ENCODE results near the gene TMOD1. TPM values are rescaled to one million over a fixed set of nuclear protein-coding genes. Genes with fewer than 3 reads are reported as not detected.

TMOD1 gene
- total RNA-seq, 1 experiment from 2014 or later, result 19.4 TPM

DNA sequence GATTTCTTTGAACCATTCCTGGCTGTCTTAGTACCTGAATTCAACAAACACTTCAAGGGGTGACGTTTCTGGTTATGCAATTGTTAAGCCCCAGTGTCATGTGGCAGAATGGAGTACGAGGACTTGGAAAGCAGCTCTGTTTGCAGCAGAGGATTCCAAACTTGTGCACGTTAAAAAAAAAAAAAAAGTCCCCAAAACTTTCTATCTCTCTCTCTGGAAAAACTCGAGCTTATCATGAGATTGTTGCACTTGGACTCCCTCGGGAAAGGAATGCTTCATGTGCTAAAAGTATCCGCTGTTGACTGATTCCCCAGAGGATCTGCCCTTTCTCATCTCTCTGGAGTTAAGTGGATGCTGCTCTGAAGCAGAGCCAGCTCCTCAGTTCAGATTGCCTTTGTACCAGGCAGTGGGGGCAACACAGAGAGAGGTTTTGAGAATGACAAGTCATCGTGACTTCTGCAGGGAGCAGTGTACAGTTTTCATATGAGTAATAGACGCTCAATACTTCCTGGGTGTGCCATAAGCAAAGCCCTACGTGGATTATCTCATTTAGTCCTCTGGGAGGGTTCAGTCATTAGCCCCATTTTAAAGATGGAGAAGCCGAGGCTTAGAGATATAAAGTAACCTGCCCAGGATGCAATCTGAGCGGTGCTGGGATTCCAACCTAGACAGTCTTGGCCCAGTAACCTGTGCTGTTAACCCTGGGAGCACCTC is 28.1 kb downstream of the TMOD1 start:
- peak; percentile 61 for DNase-seq (ENCODE audit: low read depth)
- in situ Hi-C loops (cut with HindIII; ENCODE audit: low pct_unique_long_range_greater_than_20kb, low sequenced_read_pairs), result no loop called here

DNA sequence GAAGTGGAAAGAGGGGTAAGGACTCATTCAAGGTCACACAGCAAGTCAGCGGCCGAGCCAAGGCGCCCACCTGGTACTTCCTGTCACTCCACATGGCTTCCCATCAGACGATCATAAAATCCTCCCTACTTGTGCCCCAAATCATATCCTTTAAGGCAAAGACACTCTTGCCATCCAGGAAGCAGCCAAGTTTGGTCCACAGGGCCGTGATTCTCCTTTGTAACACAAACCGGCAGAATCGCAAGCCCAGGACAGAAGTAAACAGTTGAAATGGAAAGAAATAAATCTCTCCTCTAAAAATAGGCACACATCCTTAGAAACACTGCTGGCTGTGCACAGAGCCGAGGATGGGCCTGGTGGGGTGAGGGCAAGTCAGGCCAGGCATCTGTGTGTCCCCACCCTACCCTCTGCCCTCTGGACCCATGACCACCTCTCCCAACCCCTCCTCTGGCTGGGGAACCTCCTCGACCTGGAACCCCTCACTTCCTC is 30.5 kb downstream of the TMOD1 start:
- in situ Hi-C loops (cut with HindIII; ENCODE audit: low pct_unique_long_range_greater_than_20kb, low sequenced_read_pairs), result no loop called here

DNA sequence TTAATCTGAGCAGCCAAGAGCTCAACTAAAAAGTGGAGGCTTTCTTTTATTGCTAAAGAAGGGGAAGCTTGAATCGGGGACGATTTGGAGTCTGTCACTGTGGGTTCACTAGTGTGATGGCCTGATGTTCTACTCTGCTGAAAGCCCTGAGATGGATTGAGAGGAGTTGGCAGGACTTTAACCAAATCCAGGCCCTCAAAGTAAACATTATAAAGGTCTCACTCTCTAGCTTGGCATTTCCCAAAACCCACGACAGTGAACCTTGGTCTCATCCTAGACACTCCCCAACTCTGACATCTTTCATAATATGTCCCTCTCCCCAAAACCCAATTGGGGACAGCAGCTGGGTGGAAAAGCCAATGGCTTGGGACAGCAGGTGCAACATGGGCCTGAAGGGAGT is 32.7 kb downstream of the TMOD1 start:
- in situ Hi-C loops (cut with HindIII; ENCODE audit: low pct_unique_long_range_greater_than_20kb, low sequenced_read_pairs), result no loop called here
- DNase-seq (ENCODE audit: low read depth), result no peak

More for the DNA sequence above, 30.5 kb downstream of the TMOD1 start:
- DNase-seq (ENCODE audit: low read depth), result no peak

DNA sequence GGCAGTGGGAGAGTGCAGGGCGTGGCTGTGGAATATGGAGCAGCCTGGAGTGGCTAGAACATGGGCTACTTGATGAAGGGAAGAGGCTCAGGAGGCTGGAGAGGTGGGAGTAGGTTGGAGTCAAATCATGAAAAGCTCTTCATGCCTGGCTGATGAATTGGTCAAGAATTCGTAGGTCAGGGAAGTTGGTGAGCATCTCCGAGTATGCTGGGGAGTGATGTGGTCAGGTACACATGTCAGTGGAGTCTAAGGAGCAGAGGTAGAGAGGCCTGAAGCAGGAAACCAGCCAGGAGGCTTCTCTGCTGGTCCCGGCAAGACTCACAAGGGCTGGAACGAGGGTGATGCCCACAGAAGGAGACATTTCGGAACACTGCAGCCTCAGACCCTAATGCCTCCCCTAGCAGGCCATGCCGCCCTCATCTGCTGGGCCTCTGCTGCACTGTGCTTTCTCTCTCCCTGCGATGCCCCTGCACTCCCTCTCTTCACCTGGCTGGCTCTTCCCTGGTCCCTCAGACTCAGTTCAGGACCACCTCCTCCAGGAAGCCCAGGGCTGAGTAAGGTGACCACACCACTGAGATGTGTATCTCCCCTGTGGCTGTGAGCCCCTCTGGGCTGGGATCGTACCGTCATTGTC is 33.6 kb downstream of the TMOD1 start:
- DNase-seq (ENCODE audit: low read depth), result no peak
- in situ Hi-C loops (cut with HindIII; ENCODE audit: low pct_unique_long_range_greater_than_20kb, low sequenced_read_pairs), result no loop called here

DNA sequence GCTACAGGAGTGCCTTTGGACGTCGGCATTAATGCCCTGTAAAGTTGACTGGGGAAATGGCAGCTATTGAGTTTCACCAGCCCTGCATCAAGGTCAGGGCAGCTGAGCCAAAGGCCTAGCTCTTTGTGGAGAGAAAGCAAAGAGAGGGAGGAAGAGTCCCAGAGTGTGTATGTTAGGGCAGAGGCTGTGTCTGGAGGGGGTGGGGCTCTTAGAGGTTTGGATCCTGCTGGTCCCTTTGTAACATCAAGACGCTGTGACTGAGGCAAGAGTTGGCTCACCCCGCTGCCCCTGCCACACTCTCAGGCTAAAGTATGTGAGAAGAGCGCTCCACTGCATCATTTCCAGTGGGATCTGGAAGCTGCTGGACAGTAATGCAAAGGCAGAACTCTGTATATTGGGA is 34.3 kb downstream of the TMOD1 start:
- in situ Hi-C loops (cut with HindIII; ENCODE audit: low pct_unique_long_range_greater_than_20kb, low sequenced_read_pairs), result no loop called here
- DNase-seq (ENCODE audit: low read depth), result no peak

DNA sequence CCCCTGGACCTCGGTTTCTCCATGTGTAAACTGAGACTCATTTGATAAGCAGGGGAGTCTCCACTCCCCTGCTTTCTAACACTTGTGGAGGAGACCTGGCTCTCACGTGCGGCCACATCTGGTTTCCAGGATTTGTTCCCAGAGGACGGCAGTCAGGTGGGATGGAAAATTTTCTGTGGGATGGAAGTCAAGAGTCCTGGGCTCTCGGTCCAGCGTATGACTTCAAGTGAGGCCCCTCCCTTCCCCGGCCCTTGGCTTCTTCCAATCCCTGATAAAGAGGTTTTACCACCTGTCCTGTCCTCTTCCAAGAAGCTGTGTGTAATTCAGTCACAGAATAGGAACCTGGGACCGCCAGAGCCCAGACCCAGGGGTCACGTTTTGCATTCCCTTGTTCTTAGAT is 35.0 kb downstream of the TMOD1 start:
- no peak for DNase-seq (ENCODE audit: low read depth)
- in situ Hi-C loops (cut with HindIII; ENCODE audit: low pct_unique_long_range_greater_than_20kb, low sequenced_read_pairs), result no loop called here

DNA sequence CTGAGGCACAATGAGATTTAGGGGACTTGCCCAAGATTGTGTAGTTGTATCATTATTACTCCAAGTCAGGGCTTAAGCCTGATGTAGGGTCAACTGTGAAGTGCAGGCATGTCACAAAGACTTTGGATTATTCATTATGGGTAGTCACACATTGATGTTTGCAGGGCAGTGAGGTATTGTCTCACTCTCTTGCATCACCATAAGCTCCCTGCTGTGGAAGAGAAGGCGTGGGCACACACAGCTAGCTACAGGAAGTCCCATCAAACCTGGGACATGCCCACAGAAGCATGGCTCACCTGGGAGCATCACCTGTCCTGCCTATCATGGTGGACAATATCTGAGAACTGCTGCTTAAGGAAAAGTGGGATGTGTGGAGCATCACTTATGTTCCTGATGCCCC is 42.1 kb downstream of the TMOD1 start:
- in situ Hi-C loops (cut with HindIII; ENCODE audit: low pct_unique_long_range_greater_than_20kb, low sequenced_read_pairs), result no loop called here
- DNase-seq (ENCODE audit: low read depth), result peak; percentile 46

DNA sequence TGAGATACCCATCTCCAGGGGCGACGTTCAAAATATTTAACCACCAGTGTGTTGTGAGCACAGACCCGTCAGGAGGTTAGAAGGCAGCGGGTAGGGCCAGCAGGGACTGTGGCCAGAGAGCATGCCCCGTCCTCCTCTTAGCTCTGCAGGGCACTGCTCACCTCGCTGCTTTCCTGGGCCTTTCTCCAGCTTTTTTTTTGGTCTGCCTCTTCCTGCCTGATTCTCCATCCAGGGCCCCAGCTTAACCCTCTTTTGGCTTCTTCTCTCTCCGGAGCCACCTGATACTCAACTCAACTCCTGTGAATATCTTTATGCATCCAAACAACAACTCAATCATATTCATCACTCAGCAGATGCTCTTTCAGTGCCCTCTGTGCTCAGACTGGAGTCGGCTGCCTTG is 44.0 kb downstream of the TMOD1 start:
- no peak for DNase-seq (ENCODE audit: low read depth)
- in situ Hi-C loops (cut with HindIII; ENCODE audit: low pct_unique_long_range_greater_than_20kb, low sequenced_read_pairs), result no loop called here

DNA sequence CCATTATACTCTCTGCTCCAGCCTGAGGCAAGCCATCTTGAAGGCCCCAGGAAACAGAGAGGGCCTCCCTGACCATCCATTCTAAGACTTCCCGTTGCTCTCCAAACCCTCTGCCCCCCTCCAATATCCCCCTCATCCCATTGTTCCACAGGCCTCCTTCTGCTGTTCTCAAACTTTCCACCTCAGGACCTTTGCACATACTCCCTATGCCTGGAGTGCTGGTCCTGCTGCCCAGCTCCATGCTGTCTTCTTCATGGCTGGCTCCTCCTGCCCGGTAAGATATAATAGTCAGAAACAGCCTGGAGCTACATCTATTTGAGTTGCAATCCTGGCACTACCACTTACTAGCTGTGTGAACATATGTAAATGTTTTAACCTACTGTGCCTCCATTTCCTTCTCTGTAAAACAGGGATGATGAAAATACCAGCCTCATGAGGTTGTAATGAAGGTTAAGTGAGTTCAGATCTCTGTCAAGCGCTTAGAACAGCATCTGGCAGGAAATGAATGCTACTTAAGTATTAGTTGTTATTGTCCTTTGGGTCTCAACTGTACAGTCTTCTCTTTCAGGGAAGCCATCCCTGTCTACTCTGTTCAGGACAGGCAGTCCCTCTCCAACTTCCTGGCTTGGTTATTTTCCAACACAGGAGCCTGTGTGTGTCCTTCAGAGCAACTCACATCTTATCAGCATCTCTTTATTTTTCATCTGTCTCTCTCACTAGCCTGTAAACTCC is 45.8 kb downstream of the TMOD1 start:
- in situ Hi-C loops (cut with HindIII; ENCODE audit: low pct_unique_long_range_greater_than_20kb, low sequenced_read_pairs), result no loop called here
- DNase-seq (ENCODE audit: low read depth), result no peak

DNA sequence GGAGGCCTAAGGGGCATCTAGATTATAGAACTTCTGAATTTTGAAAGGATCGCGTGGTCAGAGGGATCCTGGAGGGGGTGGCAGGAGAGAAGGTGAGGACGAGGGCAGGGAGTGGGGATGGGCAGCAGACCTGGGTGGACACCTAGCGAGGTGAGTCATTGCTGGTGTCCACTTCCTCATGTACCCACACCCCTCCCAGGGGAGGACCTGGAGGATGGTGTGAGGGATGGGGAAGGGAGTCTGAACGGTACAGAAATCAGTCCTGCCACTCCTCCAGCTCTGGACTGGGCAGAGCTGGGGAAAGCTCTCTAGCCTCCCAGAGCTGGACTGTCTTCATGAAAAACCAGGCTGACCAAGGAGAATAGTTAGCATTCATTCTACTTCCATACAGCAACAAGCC is 46.9 kb downstream of the TMOD1 start:
- in situ Hi-C loops (cut with HindIII; ENCODE audit: low pct_unique_long_range_greater_than_20kb, low sequenced_read_pairs), result no loop called here
- no peak for DNase-seq (ENCODE audit: low read depth)

DNA sequence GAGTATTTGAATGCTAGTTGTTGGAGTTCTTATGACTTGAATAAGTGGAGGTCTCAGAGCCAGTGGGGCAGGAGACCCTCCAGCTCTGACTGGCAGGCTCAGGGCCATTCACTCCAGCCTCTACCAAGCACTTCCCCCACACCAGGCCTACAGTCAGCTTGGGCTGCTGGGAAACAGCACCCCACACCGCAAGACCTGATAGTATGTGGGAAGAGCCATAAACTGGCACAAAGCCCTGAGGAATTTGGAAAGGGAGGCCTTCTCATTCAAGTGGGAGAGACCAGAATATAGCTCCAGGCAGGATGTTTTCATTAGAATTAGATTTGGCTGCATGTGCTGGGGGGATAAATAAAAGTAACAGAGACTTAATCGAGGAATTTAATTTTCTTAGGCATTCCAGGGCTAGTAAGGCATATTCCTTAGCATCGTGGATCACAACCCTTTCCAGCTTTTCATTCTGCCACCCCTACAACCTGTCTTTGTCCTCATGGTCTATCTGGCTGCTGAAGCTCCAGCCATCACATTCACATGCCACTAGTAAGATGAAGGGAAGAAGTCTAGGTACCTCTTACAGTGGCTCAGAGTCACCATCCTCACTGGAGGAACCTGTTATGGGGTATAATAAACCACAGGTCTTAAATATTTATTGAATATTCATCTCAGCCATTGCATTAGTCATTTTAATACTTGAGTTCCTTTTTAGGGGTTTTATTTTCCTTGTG is 47.5 kb downstream of the TMOD1 start:
- no peak for DNase-seq (ENCODE audit: low read depth)
- in situ Hi-C loops (cut with HindIII; ENCODE audit: low pct_unique_long_range_greater_than_20kb, low sequenced_read_pairs), result no loop called here

DNA sequence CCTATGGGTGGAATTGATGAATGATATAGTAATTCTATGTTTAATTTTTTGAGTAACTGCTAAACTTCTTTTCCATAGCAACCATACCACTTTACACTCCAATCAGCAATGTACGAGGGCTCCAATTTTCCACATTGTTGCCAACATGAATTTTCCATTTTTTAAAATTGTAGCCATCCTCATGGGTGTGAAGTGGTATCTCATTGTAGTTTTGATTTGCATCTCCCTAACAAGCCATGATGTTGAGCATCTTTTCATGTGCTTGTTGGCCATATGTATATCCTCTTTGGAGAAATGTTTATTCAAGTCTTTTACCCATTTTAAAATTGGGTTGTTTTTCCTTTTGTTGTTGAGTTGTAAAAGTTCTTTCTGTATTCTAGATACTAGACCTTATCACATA is 48.9 kb downstream of the TMOD1 start:
- no peak for DNase-seq (ENCODE audit: low read depth)
- in situ Hi-C loops (cut with HindIII; ENCODE audit: low pct_unique_long_range_greater_than_20kb, low sequenced_read_pairs), result no loop called here

DNA sequence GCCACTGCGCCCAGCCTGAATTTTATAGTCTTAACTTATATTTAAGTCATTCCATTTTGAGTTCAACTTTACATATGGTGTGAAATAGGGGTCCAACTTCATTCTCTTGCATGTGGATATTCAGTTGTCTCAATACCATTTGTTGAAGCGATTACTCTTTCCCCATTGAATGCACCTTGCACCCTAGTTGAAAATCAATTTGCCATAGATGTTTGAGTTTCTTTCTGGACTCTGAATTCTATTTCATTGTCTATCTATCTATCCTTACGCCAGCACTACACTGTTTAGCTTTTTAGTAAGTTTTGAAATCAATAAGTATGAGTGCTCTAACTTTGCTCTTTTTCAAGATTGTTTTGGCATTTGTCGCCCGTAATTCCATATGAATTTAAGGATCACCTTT is 49.8 kb downstream of the TMOD1 start:
- DNase-seq (ENCODE audit: low read depth), result no peak
- in situ Hi-C loops (cut with HindIII; ENCODE audit: low pct_unique_long_range_greater_than_20kb, low sequenced_read_pairs), result no loop called here

DNA sequence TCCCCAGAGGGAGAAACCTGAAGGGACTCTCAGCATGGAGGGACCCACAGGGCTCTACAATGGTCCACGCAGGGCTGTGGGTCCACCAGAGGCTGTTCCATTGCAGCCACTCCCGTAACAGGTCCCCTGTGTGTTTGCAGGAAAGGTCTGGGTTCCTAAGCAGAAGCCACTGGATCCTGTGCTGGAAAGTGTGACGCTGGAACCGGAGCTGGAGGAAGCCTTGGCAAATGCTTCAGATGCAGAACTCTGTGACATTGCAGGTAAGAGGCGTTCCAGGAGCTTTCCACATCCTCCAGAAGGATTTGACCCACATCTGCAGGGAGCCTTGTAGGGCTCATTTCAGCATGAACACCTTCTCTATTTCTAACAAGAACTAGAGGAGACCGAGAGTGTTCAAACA is 51.7 kb downstream of the TMOD1 start:
- DNase-seq (ENCODE audit: low read depth), result no peak
- in situ Hi-C loops (cut with HindIII; ENCODE audit: low pct_unique_long_range_greater_than_20kb, low sequenced_read_pairs), result no loop called here

DNA sequence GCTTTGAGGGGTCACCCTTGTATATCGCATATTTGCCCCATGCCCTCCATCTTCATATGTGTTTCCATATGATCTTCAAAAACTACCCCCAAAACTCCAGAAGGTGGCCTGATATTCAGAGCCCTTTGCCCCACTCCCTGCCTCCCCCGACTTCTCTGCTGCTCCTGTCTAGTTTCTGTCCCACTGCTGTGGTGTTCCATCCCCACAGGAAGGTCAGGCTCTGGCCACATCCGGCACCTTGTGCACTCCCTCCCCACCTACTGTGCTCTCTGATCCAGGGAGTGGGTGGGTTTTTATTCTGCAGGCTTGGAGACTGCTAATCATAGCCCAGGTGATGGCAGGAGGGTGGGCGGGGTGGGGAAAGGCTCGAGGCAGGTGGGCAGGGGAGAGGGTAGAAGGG is 52.4 kb downstream of the TMOD1 start:
- DNase-seq (ENCODE audit: low read depth), result no peak
- in situ Hi-C loops (cut with HindIII; ENCODE audit: low pct_unique_long_range_greater_than_20kb, low sequenced_read_pairs), result no loop called here

DNA sequence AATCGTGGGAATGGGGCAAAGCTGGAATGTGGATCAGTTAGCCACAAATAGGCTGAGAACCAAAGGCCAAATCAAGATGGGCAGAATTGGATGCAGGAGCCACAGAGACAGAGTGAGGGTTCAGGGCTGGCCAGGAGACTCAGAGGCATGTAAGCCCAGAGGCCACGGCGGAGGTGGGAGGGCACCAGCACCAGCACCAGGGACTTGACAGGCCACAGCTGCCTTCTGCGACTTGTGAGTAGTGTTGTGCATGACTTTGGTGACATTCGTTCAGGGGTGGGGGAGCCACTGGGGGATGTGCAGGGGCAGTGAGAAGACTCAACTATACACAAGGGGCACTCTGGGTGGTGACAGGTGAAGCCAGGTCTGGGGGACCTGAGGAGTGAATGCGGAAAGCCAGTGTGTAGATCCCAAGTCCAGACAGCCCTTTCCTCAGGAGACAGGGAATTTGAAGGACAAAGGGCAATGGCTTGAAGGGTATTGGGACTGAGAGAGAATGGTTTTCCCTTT is 53.2 kb downstream of the TMOD1 start:
- in situ Hi-C loops (cut with HindIII; ENCODE audit: low pct_unique_long_range_greater_than_20kb, low sequenced_read_pairs), result no loop called here
- no peak for DNase-seq (ENCODE audit: low read depth)

DNA sequence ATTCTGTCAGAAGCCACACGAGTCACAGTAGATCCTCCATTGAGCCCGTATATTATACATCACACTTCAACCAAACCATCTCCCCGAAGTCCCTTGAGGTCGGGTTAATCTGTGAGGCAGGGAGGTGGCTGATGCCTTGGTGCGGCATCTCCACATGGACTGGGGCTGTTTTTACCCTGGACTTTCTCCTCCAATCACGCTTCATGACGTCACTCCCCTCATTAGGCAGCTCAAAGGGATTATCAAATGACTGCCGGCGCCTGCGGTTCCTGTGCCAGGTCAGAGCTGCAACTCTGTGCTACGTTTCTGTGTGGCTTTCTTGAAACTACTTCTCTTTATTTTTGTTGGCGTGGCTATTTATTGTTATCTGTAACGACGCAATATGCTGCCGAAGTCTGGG is 53.7 kb downstream of the TMOD1 start:
- in situ Hi-C loops (cut with HindIII; ENCODE audit: low pct_unique_long_range_greater_than_20kb, low sequenced_read_pairs), result no loop called here
- DNase-seq (ENCODE audit: low read depth), result no peak

DNA sequence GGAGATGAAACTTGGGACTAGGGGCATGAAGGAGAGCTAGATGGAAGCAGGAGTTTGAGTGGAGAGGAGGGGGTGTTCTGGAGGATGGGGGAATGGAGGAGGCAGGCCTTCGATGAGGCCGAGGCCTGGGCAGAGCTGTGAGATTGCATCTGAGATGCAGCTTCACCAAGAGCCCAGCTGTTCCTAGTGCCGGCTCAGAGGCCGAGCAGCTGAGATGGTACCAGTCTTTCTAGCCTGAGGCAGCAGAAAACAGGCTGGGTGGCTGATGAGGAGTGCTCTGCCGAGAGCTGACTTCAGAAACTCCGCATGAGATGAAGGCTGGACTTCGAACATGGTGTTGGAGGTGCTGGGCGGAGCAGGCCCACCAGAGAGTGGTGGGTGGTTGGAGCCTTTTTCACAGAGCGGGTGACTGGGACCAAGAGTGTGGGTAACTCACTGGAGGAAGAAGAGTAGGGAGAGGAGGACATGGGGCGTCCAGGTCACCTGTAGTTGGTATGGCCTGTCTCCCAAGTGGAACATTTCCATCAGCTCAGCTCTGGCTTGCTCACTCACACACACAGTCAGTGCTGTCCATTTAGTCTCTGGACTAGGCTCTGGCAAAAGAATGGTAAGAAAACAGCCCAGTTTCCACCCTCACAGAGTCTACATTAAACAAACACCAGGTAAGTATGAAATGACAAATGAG is 54.7 kb downstream of the TMOD1 start:
- in situ Hi-C loops (cut with HindIII; ENCODE audit: low pct_unique_long_range_greater_than_20kb, low sequenced_read_pairs), result no loop called here

More for the DNA sequence above, 54.7 kb downstream of the TMOD1 start:
- DNase-seq (ENCODE audit: low read depth), result no peak
